Aorta (tissue), 5 donors: Measurements from ENCODE around the gene JPH3. TPM values are rescaled to one million over a fixed set of nuclear protein-coding genes. Genes with fewer than 3 reads are reported as not detected.
"Not testable (repeated sequence)": the region's sequence is repeated elsewhere in the genome, so short reads cannot be mapped to it uniquely, and the experiment has no call there.

ENCODE experiments used
- ATAC-seq: fragments of 200-7000 bp; cut with Tn5 transposase; one replicate; pipeline ENCODE4 v1.9.1; 2022; ENCODE audit warnings: moderate library complexity; ENCODE audit not compliant: low FRiP score
- DNase-seq, 2 donors: peaks; one replicate each; pipeline ENCODE4 v3.0.0-alpha.2; 2020
- H3K27ac ChIP-seq, 2 donors: one replicate each; pipeline ENCODE4 v1.5.1; 2013; ENCODE audit warnings: low read length in 2 of 2, mild to moderate bottlenecking in 2 of 2, moderate library complexity in 2 of 2, control low read depth in 1 of 2, inconsistent platforms in 1 of 2, low read depth in 1 of 2
- H3K27me3 ChIP-seq, 2 donors: one replicate each; pipeline ENCODE4 v1.6.1; 2013; ENCODE audit warnings: control low read depth in 1 of 2, low read length in 1 of 2, mild to moderate bottlenecking in 1 of 2, moderate library complexity in 1 of 2; ENCODE audit not compliant: insufficient read depth in 2 of 2, control insufficient read depth in 1 of 2
- H3K36me3 ChIP-seq, 2 donors: one replicate each; pipeline ENCODE4 v1.6.1; 2013; ENCODE audit warnings: control low read depth in 1 of 2, low read length in 1 of 2, mild to moderate bottlenecking in 1 of 2; ENCODE audit not compliant: insufficient read depth in 2 of 2, control insufficient read depth in 1 of 2
- H3K4me1 ChIP-seq, 2 donors: one replicate each; pipeline ENCODE4 v1.6.1; 2013; ENCODE audit warnings: low read length in 2 of 2, control low read depth in 1 of 2, mild to moderate bottlenecking in 1 of 2, moderate library complexity in 1 of 2; ENCODE audit not compliant: insufficient read depth in 2 of 2, control insufficient read depth in 1 of 2
- H3K4me3 ChIP-seq, 2 donors: one replicate each; pipeline ENCODE4 v1.5.1; 2013; ENCODE audit warnings: low read length in 2 of 2, control low read depth in 1 of 2, mild to moderate bottlenecking in 1 of 2
- H3K9me3 ChIP-seq: one replicate; pipeline ENCODE4 v1.6.1; 2013; ENCODE audit warnings: mild to moderate bottlenecking, low read length; ENCODE audit not compliant: control insufficient read depth
- WGBS, 2 donors: extraction: QIAGEN DNeasy Blood & Tissue Kit; methylation state at CpG; one replicate each; pipeline ENCODE4 v1.1.7; 2013; 5-methylcytosine and 5-hydroxymethylcytosine counted together
- intact Hi-C, 2 donors: fragments of 100-400 bp; cut with DNase I; formaldehyde crosslinking; loops; one replicate each; pipeline versions ENCODE4 v1.14.2 to v1.15.0; 2022
- polyA plus RNA-seq, 2 donors: library from polyadenylated mRNA; stranded (reverse); fragments of 200-250 nt; gene quantifications; one replicate each; pipeline ENCODE4 v1.2.3, GENCODE V29; 2013
- total RNA-seq, 2 donors: library from RNA; stranded (reverse); fragmentation: NEBNext Ultra II Directional; extraction: Animal tissue kit (Norgen Biotek cat#: 25700); gene quantifications; one replicate each; pipeline ENCODE4 v1.2.1, GENCODE V29; 2021
- donor health status: healthy with polysubstance abuse.
- donor health status: Bipolar disorder and iron deficiency.
- donor health status: DM: no; HTN: no; CAD: no.
- donor health status: DM: no; HTN: no; CAD: no.
- donor health status: DM: yes; HTN: yes; CAD: no.

JPH3 gene
- total and polyA plus RNA-seq, 4 donors: 0.21 to 0.26 TPM; not detected in 2

- WGBS, 2 donors: 87 to 89% methylated on average over 17 of the region's 17 CpGs
- H3K4me3 ChIP-seq: no peak overlapping the region
- H3K27ac ChIP-seq: no peak overlapping the region
- DNase-seq (no peak), ATAC-seq (no peak)
- no peaks in the 10 kb centered on the region for H3K9me3 ChIP-seq
- no peaks in the 10 kb centered on the region for H3K27me3 ChIP-seq
- intact Hi-C loops: no loop called here
- H3K36me3 ChIP-seq: no peaks in the 10 kb centered on the region
- no peaks in the 10 kb centered on the region for H3K4me1 ChIP-seq
Observed at GRCh38 chr16:87680272-87680644, 78.0 kb downstream of the JPH3 start.

- H3K4me3 ChIP-seq, H3K9me3 ChIP-seq, H3K27ac ChIP-seq, H3K4me1 ChIP-seq, intact Hi-C loops, H3K36me3 ChIP-seq, DNase-seq, ATAC-seq, H3K27me3 ChIP-seq: not testable (repeated sequence)
- WGBS, 2 donors: 94% methylated on average over 60 of the region's 60 CpGs
Observed at GRCh38 chr16:87681051-87681602, 78.8 kb downstream of the JPH3 start.

GRCh38 chr16:87681981-87682570, 79.8 kb downstream of the JPH3 start:
- H3K9me3 ChIP-seq: no peaks in the 10 kb centered on the region
- WGBS, 2 donors: 34 to 40% methylated on average over 9 of the region's 9 CpGs
- H3K27me3 ChIP-seq: no peaks in the 10 kb centered on the region
- ATAC-seq (no peak), DNase-seq (no peak)
- no peak overlapping the region for H3K27ac ChIP-seq
- intact Hi-C loops: no loop called here
- no peaks in the 10 kb centered on the region for H3K36me3 ChIP-seq
- no peaks in the 10 kb centered on the region for H3K4me1 ChIP-seq
- H3K4me3 ChIP-seq: no peak overlapping the region

- H3K36me3 ChIP-seq: no peaks in the 10 kb centered on the region
- intact Hi-C loops: no loop called here
- H3K4me3 ChIP-seq: no peak overlapping the region
- H3K4me1 ChIP-seq: no peaks in the 10 kb centered on the region
- WGBS, 2 donors: 83 to 88% methylated on average over 18 of the region's 18 CpGs
- H3K27ac ChIP-seq: no peak overlapping the region
- H3K27me3 ChIP-seq: no peaks in the 10 kb centered on the region
- DNase-seq (no peak), ATAC-seq (no peak)
- H3K9me3 ChIP-seq: no peaks in the 10 kb centered on the region
Observed at GRCh38 chr16:87682852-87683399, 80.6 kb downstream of the JPH3 start.

- intact Hi-C loops: no loop called here
- Histone ChIP-seq H3K27ac (no peak overlapping the region), H3K27me3 (no peaks in the 10 kb centered on the region), H3K36me3 (no peaks in the 10 kb centered on the region), H3K4me3 (no peak overlapping the region), H3K9me3 (no peaks in the 10 kb centered on the region), H3K4me1 (no peaks in the 10 kb centered on the region)
- 63% methylated on average over 24 of the region's 24 CpGs for WGBS, 2 donors
- no peak for DNase-seq
- no peak for ATAC-seq
Observed at GRCh38 chr16:87684106-87684677, 81.9 kb downstream of the JPH3 start.

GRCh38 chr16:87684711-87685404, 82.5 kb downstream of the JPH3 start:
- intact Hi-C loops: no loop called here
- Histone ChIP-seq H3K4me3 (no peak overlapping the region), H3K27ac (no peak overlapping the region), H3K27me3 (no peaks in the 10 kb centered on the region), H3K4me1 (no peaks in the 10 kb centered on the region), H3K9me3 (no peaks in the 10 kb centered on the region), H3K36me3 (no peaks in the 10 kb centered on the region)
- 84 to 85% methylated on average over 32 to 35 of the region's 35 CpGs for WGBS, 2 donors
- ATAC-seq: no peak
- no peak for DNase-seq

GRCh38 chr16:87685405-87685755, 83.1 kb downstream of the JPH3 start:
- intact Hi-C loops: no loop called here
- DNase-seq (no peak), ATAC-seq (no peak)
- H3K4me3 ChIP-seq: no peak overlapping the region
- no peaks in the 10 kb centered on the region for H3K27me3 ChIP-seq
- WGBS, 2 donors: 81 to 85% methylated on average over 19 of the region's 19 CpGs
- H3K9me3 ChIP-seq: no peaks in the 10 kb centered on the region
- no peaks in the 10 kb centered on the region for H3K36me3 ChIP-seq
- H3K27ac ChIP-seq: no peak overlapping the region
- H3K4me1 ChIP-seq: no peaks in the 10 kb centered on the region

- Histone ChIP-seq H3K9me3 (no peaks in the 10 kb centered on the region), H3K36me3 (no peaks in the 10 kb centered on the region), H3K27me3 (no peaks in the 10 kb centered on the region), H3K4me3 (no peak overlapping the region), H3K27ac (no peak overlapping the region), H3K4me1 (no peaks in the 10 kb centered on the region)
- DNase-seq: no peak
- no peak for ATAC-seq
- intact Hi-C loops: no loop called here
- 68 to 71% methylated on average over 13 of the region's 13 CpGs for WGBS, 2 donors
Observed at GRCh38 chr16:87685766-87686165, 83.5 kb downstream of the JPH3 start.
